GM12891 (cell line): ENCODE data around the gene LDAH.

Experiments used
- POLR2A ChIP-seq: IDR thresholded peaks from 2 replicates; pipeline ENCODE4 v1.6.1; 2011; ENCODE audit warnings: low read depth, low read length, control low read depth
- POLR2AphosphoS5 ChIP-seq: IDR thresholded peaks from 2 replicates; pipeline ENCODE4 v1.6.1; 2011; ENCODE audit warnings: low read depth, low read length, control low read depth
- POU2F2 ChIP-seq: IDR thresholded peaks from 2 replicates; pipeline ENCODE4 v1.6.1; 2011; ENCODE audit warnings: low read depth, mild to moderate bottlenecking, control low read depth, low read length, moderate library complexity
- SPI1 ChIP-seq: IDR thresholded peaks from 2 replicates; pipeline ENCODE4 v1.6.1; 2011; ENCODE audit warnings: low read depth, low read length, control low read depth
- TAF1 ChIP-seq: IDR thresholded peaks from 2 replicates; pipeline ENCODE4 v1.6.1; 2011; ENCODE audit warnings: low read depth, low read length, control low read depth

GRCh38 chr2:20844246-20844645 is 21.3 kb upstream of the LDAH start:
- TF ChIP-seq TAF1 (no peak), POLR2AphosphoS5 (no peak), SPI1 (no peak), POLR2A (no peak), POU2F2 (no peak)
